H1 (cell line): ENCODE results near the gene KCNC4. TPM values are rescaled to one million over a fixed set of nuclear protein-coding genes. Genes with fewer than 3 reads are reported as not detected.

Experiments
- CTCF ChIA-PET: fragments of 300-600 bp; sonication (Branson Sonifier 250); formaldehyde crosslinking; loops from one replicate; lab custom pipeline; 2021; ENCODE audit not compliant: partially characterized antibody; lab: Charles Lee
- POLR2A ChIA-PET: fragments of 300-600 bp; sonication (Branson Sonifier 250); formaldehyde crosslinking; loops from one replicate; lab custom pipeline; 2021; ENCODE audit warnings: inconsistent platforms; ENCODE audit not compliant: partially characterized antibody; lab: Charles Lee
- DNase-seq, 2 experiments: peaks; one replicate each; pipeline versions ENCODE4 v3.0.0 to v3.0.0-alpha.2; 2010 to 2022; ENCODE audit warnings: low spot score in 2 of 2, low read depth in 1 of 2, mixed read lengths in 1 of 2
- FAIRE-seq: peaks from 2 replicates; lab custom pipeline; 2011; peaks lifted over from hg19 to GRCh38; lab: Jason Lieb, UNC
- H2AFZ ChIP-seq: 2 replicates; pipeline ENCODE4 v1.8.1; 2012; ENCODE audit warnings: low read length, inconsistent platforms
- H2AK5ac ChIP-seq: 2 replicates; pipeline ENCODE4 v1.6.1; 2013; ENCODE audit warnings: low read depth, low read length
- H2BK120ac ChIP-seq: replicated peaks from 2 replicates; pipeline ENCODE3; 2013; ENCODE audit warnings: low read depth, low read length, inconsistent platforms
- H2BK12ac ChIP-seq: 2 replicates; pipeline ENCODE4 v1.6.1; 2013; ENCODE audit warnings: low read depth, low read length
- H2BK15ac ChIP-seq: 2 replicates; pipeline ENCODE4 v1.6.1; 2013; ENCODE audit warnings: low read length
- H2BK20ac ChIP-seq: 2 replicates; pipeline ENCODE4 v1.6.1; 2013; ENCODE audit warnings: low read length
- H2BK5ac ChIP-seq: 2 replicates; pipeline ENCODE4 v1.6.1; 2013; ENCODE audit warnings: low read depth, low read length
- H3K14ac ChIP-seq: 2 replicates; pipeline ENCODE4 v1.6.1; 2013; ENCODE audit warnings: inconsistent platforms; ENCODE audit not compliant: insufficient read length
- H3K18ac ChIP-seq: 2 replicates; pipeline ENCODE4 v1.6.1; 2013; ENCODE audit warnings: low read length; ENCODE audit errors: extremely low read depth
- H3K23ac ChIP-seq: 2 replicates; pipeline ENCODE4 v1.6.1; 2013; ENCODE audit warnings: inconsistent platforms; ENCODE audit not compliant: insufficient read length
- H3K23me2 ChIP-seq: 2 replicates; pipeline ENCODE4 v1.6.1; 2013; ENCODE audit warnings: low read depth, low read length
- H3K27ac ChIP-seq: 2 replicates; pipeline ENCODE4 v1.6.1; 2011; ENCODE audit warnings: low read depth, low read length, inconsistent platforms
- H3K27me3 ChIP-seq, 4 experiments: replicated peaks in 1 of 4; 1 replicate in 1 of 4; 2 replicates in 3 of 4; pipeline versions ENCODE4 v1.6.1 to v1.8.1; 2011 to 2013; ENCODE audit warnings: low read length in 3 of 4, mild to moderate bottlenecking in 3 of 4, inconsistent platforms in 2 of 4, mixed read lengths in 2 of 4, moderate library complexity in 1 of 4; ENCODE audit not compliant: control insufficient read depth in 3 of 4, insufficient read depth in 3 of 4; ENCODE audit errors: extremely low read depth in 1 of 4
- H3K36me3 ChIP-seq, 4 experiments: 2 replicates each; pipeline versions ENCODE4 v1.6.1 to v1.8.1; 2011 to 2013; ENCODE audit warnings: mild to moderate bottlenecking in 4 of 4, low read length in 3 of 4, moderate library complexity in 2 of 4, control low read depth in 1 of 4, inconsistent platforms in 1 of 4; ENCODE audit not compliant: insufficient read depth in 4 of 4, control insufficient read depth in 2 of 4
- H3K4ac ChIP-seq: replicated peaks from 2 replicates; pipeline ENCODE3; 2013; ENCODE audit warnings: low read length, low read depth, mixed read lengths, inconsistent platforms; ENCODE audit not compliant: insufficient read length
- H3K4me1 ChIP-seq, 4 experiments: replicated peaks in 1 of 4; 1 replicate in 1 of 4; 2 replicates in 3 of 4; pipeline versions ENCODE4 v1.6.1 to v1.8.1; 2011 to 2013; ENCODE audit warnings: low read length in 3 of 4, inconsistent platforms in 2 of 4, mixed read lengths in 1 of 4; ENCODE audit not compliant: insufficient read depth in 4 of 4, control insufficient read depth in 3 of 4
- H3K4me2 ChIP-seq, 2 experiments: 2 replicates each; pipeline versions ENCODE4 v1.6.1 to v1.8.1; 2011 to 2013; ENCODE audit warnings: low read depth in 2 of 2, low read length in 2 of 2, control low read depth in 1 of 2, inconsistent platforms in 1 of 2, mild to moderate bottlenecking in 1 of 2; ENCODE audit not compliant: insufficient read depth in 1 of 2
- H3K4me3 ChIP-seq, 4 experiments: fragments of 200-600, 300-600 bp in 1 of 4; sonication (generic), shearing (Covaris generic), sonication (Bioruptor Twin) in 1 of 4; 2 replicates each; pipeline versions ENCODE4 v1.5.1 to v1.8.1; 2011 to 2016; ENCODE audit warnings: low read length in 4 of 4, low read depth in 3 of 4, control low read depth in 2 of 4, inconsistent platforms in 2 of 4, mild to moderate bottlenecking in 2 of 4, mixed read lengths in 1 of 4, moderate library complexity in 1 of 4; ENCODE audit not compliant: insufficient read depth in 2 of 4; ENCODE audit errors: extremely low read depth in 1 of 4
- H3K56ac ChIP-seq: replicated peaks from 2 replicates; pipeline ENCODE3; 2013; ENCODE audit warnings: low read depth, mild to moderate bottlenecking, mixed read lengths, low read length, inconsistent platforms; ENCODE audit not compliant: insufficient read length
- H3K79me1 ChIP-seq: 2 replicates; pipeline ENCODE4 v1.6.1; 2013; ENCODE audit warnings: low read depth, low read length, control low read depth
- H3K79me2 ChIP-seq, 2 experiments: 2 replicates each; pipeline versions ENCODE4 v1.6.1 to v1.8.1; 2012 to 2013; ENCODE audit warnings: low read length in 2 of 2, mild to moderate bottlenecking in 2 of 2, inconsistent platforms in 1 of 2; ENCODE audit not compliant: insufficient read depth in 2 of 2, control insufficient read depth in 1 of 2
- H3K9ac ChIP-seq, 4 experiments: replicated peaks in 1 of 4; 1 replicate in 1 of 4; 2 replicates in 3 of 4; pipeline versions ENCODE4 v1.6.1 to v1.8.1; 2011 to 2013; ENCODE audit warnings: low read depth in 3 of 4, low read length in 3 of 4, control low read depth in 2 of 4, mild to moderate bottlenecking in 2 of 4, moderate library complexity in 2 of 4, inconsistent platforms in 1 of 4; ENCODE audit errors: extremely low read depth in 1 of 4
- H3K9me3 ChIP-seq, 2 experiments: 2 replicates each; pipeline versions ENCODE4 v1.6.1 to v1.8.1; 2012 to 2013; ENCODE audit warnings: mild to moderate bottlenecking in 2 of 2, moderate library complexity in 2 of 2, control low read depth in 1 of 2, inconsistent platforms in 1 of 2, low read depth in 1 of 2, low read length in 1 of 2, mixed read lengths in 1 of 2; ENCODE audit not compliant: insufficient read depth in 2 of 2
- H4K20me1 ChIP-seq, 2 experiments: replicated peaks in 1 of 2; 2 replicates each; pipeline versions ENCODE3 to v1.8.1; 2011 to 2013; ENCODE audit warnings: inconsistent platforms in 2 of 2, low read length in 2 of 2, mild to moderate bottlenecking in 1 of 2; ENCODE audit not compliant: insufficient read depth in 2 of 2, control insufficient read depth in 1 of 2
- H4K5ac ChIP-seq: 2 replicates; pipeline ENCODE4 v1.6.1; 2013; ENCODE audit warnings: low read length, low read depth, mixed read lengths, inconsistent platforms; ENCODE audit not compliant: insufficient read length
- H4K8ac ChIP-seq: 2 replicates; pipeline ENCODE4 v1.8.0; 2013; ENCODE audit warnings: mild to moderate bottlenecking, moderate library complexity, low read length, inconsistent platforms; ENCODE audit not compliant: insufficient read depth; ENCODE audit errors: extremely low read depth
- H4K91ac ChIP-seq: replicated peaks from 2 replicates; pipeline ENCODE3; 2013; ENCODE audit warnings: low read length, mixed read lengths, inconsistent platforms; ENCODE audit not compliant: insufficient read length
- CEBPB ChIP-seq: IDR thresholded peaks from 2 replicates; pipeline ENCODE4 v1.6.1; 2012; ENCODE audit warnings: low read depth, low read length
- EGR1 ChIP-seq: IDR thresholded peaks from 2 replicates; pipeline ENCODE4 v1.6.1; 2011; ENCODE audit warnings: low read depth, low read length, borderline replicate concordance
- EP300 ChIP-seq, 2 experiments: IDR thresholded peaks; 1 replicate in 1 of 2; 2 replicates in 1 of 2; pipeline ENCODE4 v1.6.1; 2011 to 2012; ENCODE audit warnings: low read depth in 2 of 2, low read length in 2 of 2, mild to moderate bottlenecking in 2 of 2, borderline replicate concordance in 1 of 2, inconsistent platforms in 1 of 2, moderate library complexity in 1 of 2
- NRF1 ChIP-seq: IDR thresholded peaks from 2 replicates; pipeline ENCODE4 v1.6.1; 2011; ENCODE audit warnings: mild to moderate bottlenecking, low read depth, low read length, improper control_type of control experiment
- RBBP5 ChIP-seq: IDR thresholded peaks from 2 replicates; pipeline ENCODE4 v1.7.1; 2012; ENCODE audit warnings: low read depth, mild to moderate bottlenecking, inconsistent platforms, low read length, moderate library complexity, borderline replicate concordance
- SAP30 ChIP-seq: fragments of 300-600 bp; sonication (generic); IDR thresholded peaks from 2 replicates; pipeline ENCODE4 v1.7.1; 2012; ENCODE audit warnings: low read length, moderate library complexity, mild to moderate bottlenecking, inconsistent platforms; ENCODE audit not compliant: insufficient read depth, insufficient replicate concordance
- SIN3A ChIP-seq, 2 experiments: IDR thresholded peaks in 1 of 2; conservative IDR thresholded peaks in 1 of 2; 2 replicates each; pipeline ENCODE4 v1.6.1; 2011 to 2012; ENCODE audit warnings: low read length in 2 of 2, improper control_type of control experiment in 1 of 2, low read depth in 1 of 2, mild to moderate bottlenecking in 1 of 2
- TCF12 ChIP-seq: IDR thresholded peaks from 2 replicates; pipeline ENCODE4 v1.6.1; 2011; ENCODE audit warnings: low read depth, mild to moderate bottlenecking, low read length
- WGBS, 2 experiments: shearing (Covaris generic) in 1 of 2; methylation state at CpG; one replicate each; pipeline versions ENCODE4 v1.1.6 to v1.1.7; 2013 to 2015; ENCODE audit warnings: low lambda C conversion rate in 2 of 2, mixed read lengths in 2 of 2, inconsistent platforms in 1 of 2, low coverage in 1 of 2, missing lambda C conversion rate in 1 of 2; ENCODE audit not compliant: insufficient replicate concordance in 2 of 2, insufficient coverage in 1 of 2, insufficient read length in 1 of 2; ENCODE audit errors: extremely low coverage in 1 of 2, missing lambda C conversion rate in 1 of 2; 5-methylcytosine and 5-hydroxymethylcytosine counted together
- polyA plus RNA-seq, 7 experiments: library from polyadenylated mRNA; depleted of rRNA in 3 of 7; stranded (reverse) in 5 of 7; unstranded in 2 of 7; fragments of >200 nt in 5 of 7; fragments of 200-250 nt in 2 of 7; gene quantifications; 1 replicate in 5 of 7; 2 replicates in 1 of 7; 4 replicates in 1 of 7; pipeline versions ENCODE4 v1.2.1 to v1.2.3, GENCODE V29; 2011 to 2013; ENCODE audit warnings: missing spikeins in 2 of 7, mixed read lengths in 2 of 7
- total RNA-seq: library from RNA; stranded (reverse); fragmentation: NEBNext Ultra II Directional; extraction: Animal tissue kit (Norgen Biotek cat#: 25700); gene quantifications from 2 replicates; pipeline ENCODE4 v1.2.1, GENCODE V29; 2021
- TF ChIP-seq, protein P1 (sequence below), 3 experiments: IDR thresholded peaks; 1 replicate in 2 of 3; 2 replicates in 1 of 3; pipeline versions ENCODE4 v1.5.1 to v1.6.1; 2011; ENCODE audit warnings: low read length in 3 of 3, mild to moderate bottlenecking in 3 of 3, inconsistent platforms in 2 of 3, low read depth in 1 of 3, moderate library complexity in 1 of 3; ENCODE audit not compliant: insufficient read depth in 1 of 3; ENCODE audit errors: control extremely low read depth in 1 of 3

KCNC4 gene
- total and polyA plus RNA-seq, 2 of the 8 experiments (the other 6 are each of a cell fraction or from before 2014, with no cell fraction given), result 8.1 to 11.2 TPM

DNA sequence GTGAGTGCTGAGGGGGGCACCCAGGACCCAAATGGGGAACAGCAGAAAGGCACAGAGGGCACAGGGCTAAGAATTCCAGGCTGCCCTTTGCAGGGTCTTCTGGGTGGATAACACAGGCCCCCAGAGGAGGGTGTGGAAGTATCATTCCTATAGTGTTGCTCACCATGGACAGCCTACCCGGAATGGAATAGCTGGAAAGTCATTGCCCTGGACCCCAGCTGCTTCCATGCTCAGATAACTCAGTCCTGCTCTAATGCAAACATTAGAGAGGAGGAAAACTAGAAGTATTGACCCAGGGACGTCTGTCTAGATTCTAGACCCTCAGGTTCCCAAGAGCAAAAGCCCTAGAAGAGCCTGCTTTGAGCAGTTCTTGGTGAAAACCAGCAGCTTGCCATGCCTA is 35.2 kb upstream of the KCNC4 start:
- no peaks in the 10 kb centered on the region for H3K9me3 ChIP-seq
- CTCF ChIA-PET, result interaction anchor here (0.6 to 3.4 kb wide), 11 partner anchors 8 to 291 kb away, joined by 3 to 14 read pairs (median 3); no protein-coding TSS in a partner anchor
- H3K27ac ChIP-seq, result no peak overlapping the region
- POLR2A ChIA-PET, result interaction anchor here (1.2 kb wide), 1 partner anchor 164 kb away, joined by 3 read pairs; the partner anchor contains the start of gene RBM15
- no peak overlapping the region for H3K9ac ChIP-seq
- no peak overlapping the region for H4K5ac ChIP-seq
- H3K4me3 ChIP-seq, result no peak overlapping the region
- WGBS, 2 experiments, result 75% methylated on average over 2 of the region's 2 CpGs; no CpG with 5 or more reads in 1 of the 2 experiments
- no peaks in the 10 kb centered on the region; a peak in 1 of 7 replicates for H3K27me3 ChIP-seq
- no peak overlapping the region for H3K18ac ChIP-seq
- no peak overlapping the region for H2AFZ ChIP-seq
- no peak overlapping the region for H2BK5ac ChIP-seq
- no peak overlapping the region for H2BK12ac ChIP-seq
- H2BK20ac ChIP-seq, result no peak overlapping the region
- H3K36me3 ChIP-seq, result no peaks in the 10 kb centered on the region
- TF ChIP-seq RBBP5 (no peak), SIN3A (conservative IDR thresholded peaks at IDR 0.05 in 1 of 2, IDR thresholded peaks at IDR 0.05 in 1 of 2; ENCODE audit: low read depth in 1 of 2, low read length in 2 of 2) (no peak), EGR1 (no peak), EP300 (IDR thresholded peaks at IDR 0.05; ENCODE audit: borderline replicate concordance in 1 of 2, low read depth in 2 of 2, low read length in 2 of 2) (no peak), CEBPB (no peak), SAP30 (no peak), NRF1 (no peak), TCF12 (no peak)
- TF ChIP-seq, protein P1, sequence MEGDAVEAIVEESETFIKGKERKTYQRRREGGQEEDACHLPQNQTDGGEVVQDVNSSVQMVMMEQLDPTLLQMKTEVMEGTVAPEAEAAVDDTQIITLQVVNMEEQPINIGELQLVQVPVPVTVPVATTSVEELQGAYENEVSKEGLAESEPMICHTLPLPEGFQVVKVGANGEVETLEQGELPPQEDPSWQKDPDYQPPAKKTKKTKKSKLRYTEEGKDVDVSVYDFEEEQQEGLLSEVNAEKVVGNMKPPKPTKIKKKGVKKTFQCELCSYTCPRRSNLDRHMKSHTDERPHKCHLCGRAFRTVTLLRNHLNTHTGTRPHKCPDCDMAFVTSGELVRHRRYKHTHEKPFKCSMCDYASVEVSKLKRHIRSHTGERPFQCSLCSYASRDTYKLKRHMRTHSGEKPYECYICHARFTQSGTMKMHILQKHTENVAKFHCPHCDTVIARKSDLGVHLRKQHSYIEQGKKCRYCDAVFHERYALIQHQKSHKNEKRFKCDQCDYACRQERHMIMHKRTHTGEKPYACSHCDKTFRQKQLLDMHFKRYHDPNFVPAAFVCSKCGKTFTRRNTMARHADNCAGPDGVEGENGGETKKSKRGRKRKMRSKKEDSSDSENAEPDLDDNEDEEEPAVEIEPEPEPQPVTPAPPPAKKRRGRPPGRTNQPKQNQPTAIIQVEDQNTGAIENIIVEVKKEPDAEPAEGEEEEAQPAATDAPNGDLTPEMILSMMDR (IDR thresholded peaks at IDR 0.05; ENCODE audit: control extremely low read depth in 1 of 3, insufficient read depth in 1 of 3, low read depth in 1 of 3, low read length in 3 of 3), result no peak
- no peaks in the 10 kb centered on the region for H4K20me1 ChIP-seq
- H3K4me2 ChIP-seq, result no peak overlapping the region
- H2AK5ac ChIP-seq, result no peak overlapping the region
- no peak overlapping the region for H3K56ac ChIP-seq
- no peaks in the 10 kb centered on the region for H3K79me1 ChIP-seq
- H3K23ac ChIP-seq, result no peak overlapping the region
- no peak for FAIRE-seq
- H3K79me2 ChIP-seq, result no peaks in the 10 kb centered on the region
- no peaks in the 10 kb centered on the region; the same call in 1 of the 2 replicates for H3K23me2 ChIP-seq
- peaks cover 0 to 4% (median 0%) of the 10 kb centered on the region in 4 experiments; a peak in 2 of 7 replicates for H3K4me1 ChIP-seq
- no peak overlapping the region for H3K14ac ChIP-seq
- no peak for DNase-seq
- no peak overlapping the region; the same call in 1 of the 2 replicates for H4K8ac ChIP-seq
- H4K91ac ChIP-seq, result no peak overlapping the region
- H3K4ac ChIP-seq, result no peak overlapping the region
- no peak overlapping the region; the same call in 1 of the 2 replicates for H2BK15ac ChIP-seq
- H2BK120ac ChIP-seq, result no peak overlapping the region
